ENCODE measurements around the gene VEZT. TPM values are rescaled to one million over a fixed set of nuclear protein-coding genes. Genes with fewer than 3 reads are reported as not detected.
"Not testable (repeated sequence)": the region's sequence is repeated elsewhere in the genome, so short reads cannot be mapped to it uniquely, and the experiment has no call there.

Gene VEZT
- total RNA-seq, 1 donor from 2014 or later: 293 TPM

DNA sequence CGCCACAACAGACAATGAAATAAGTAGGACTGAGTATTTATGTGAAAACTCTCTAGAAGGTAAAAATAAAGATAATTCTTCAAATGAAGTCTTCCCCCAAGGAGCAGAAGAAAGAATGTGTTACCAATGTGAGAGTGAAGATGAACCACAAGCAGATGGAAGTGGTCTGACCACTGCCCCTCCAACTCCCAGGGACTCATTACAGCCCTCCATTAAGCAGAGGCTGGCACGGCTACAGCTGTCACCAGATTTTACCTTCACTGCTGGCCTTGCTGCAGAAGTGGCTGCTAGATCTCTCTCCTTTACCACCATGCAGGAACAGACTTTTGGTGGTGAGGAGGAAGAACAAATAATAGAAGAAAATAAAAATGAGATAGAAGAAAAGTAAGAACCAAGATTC, 82.7 kb downstream of the VEZT start:
- FAIRE-seq (no peak), DNase-seq (ENCODE audit: low spot score in 2 of 2) (no peak)

GRCh38 chr12:95303476-95303875, 85.9 kb downstream of the VEZT start:
- FAIRE-seq (no peak), DNase-seq (ENCODE audit: low spot score in 2 of 2) (no peak)

- no peak for DNase-seq (ENCODE audit: low spot score in 2 of 2)
Observed at GRCh38 chr12:95304673-95305198, 87.1 kb downstream of the VEZT start.

DNA sequence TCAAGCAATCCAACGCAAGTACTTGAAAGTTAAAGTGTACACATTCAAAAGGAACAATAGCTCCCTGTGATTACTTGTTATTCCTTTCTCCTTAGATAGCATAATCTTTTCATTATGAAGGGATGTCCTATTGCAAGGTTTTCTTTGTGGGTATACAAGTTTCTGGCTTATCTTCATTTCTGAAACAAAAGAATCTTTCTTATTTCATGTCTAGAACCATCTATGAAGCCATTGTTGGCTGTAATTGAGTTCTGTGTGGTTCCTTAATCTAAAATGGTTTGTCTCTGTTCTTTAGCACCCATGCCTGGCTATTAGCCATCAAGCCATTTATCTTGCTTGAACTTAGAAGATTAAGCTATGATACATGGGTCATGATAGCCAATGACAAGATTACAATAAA, 95.0 kb downstream of the VEZT start:
- no peak for FAIRE-seq
- DNase-seq (ENCODE audit: low spot score in 2 of 2): no peak

More at GRCh38 chr12:95304673-95305198, 87.1 kb downstream of the VEZT start:
- FAIRE-seq: no peak

DNA sequence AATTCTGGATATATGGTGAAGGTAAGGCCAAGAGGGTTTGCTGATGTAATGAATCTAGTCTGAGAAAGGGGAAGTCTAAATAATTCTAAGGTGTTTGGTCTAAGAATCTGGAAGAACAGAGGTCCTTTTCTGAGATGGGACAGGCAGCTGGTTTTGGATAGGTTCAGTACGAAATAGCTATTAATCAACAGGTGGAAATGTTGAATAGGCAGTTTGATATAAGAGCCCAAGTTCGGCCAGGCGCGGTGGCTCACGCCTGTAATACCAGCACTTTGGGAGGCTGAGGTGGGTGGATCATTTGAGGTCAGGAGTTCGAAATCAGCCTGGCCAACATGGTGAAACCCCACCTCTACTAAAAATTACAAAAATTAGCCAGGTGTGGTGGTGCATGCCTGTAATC, 97.1 kb downstream of the VEZT start:
- DNase-seq (ENCODE audit: low spot score in 2 of 2); FAIRE-seq: not testable (repeated sequence)

GRCh38 chr12:95316798-95317197, 99.2 kb downstream of the VEZT start:
- no peak for FAIRE-seq

DNA sequence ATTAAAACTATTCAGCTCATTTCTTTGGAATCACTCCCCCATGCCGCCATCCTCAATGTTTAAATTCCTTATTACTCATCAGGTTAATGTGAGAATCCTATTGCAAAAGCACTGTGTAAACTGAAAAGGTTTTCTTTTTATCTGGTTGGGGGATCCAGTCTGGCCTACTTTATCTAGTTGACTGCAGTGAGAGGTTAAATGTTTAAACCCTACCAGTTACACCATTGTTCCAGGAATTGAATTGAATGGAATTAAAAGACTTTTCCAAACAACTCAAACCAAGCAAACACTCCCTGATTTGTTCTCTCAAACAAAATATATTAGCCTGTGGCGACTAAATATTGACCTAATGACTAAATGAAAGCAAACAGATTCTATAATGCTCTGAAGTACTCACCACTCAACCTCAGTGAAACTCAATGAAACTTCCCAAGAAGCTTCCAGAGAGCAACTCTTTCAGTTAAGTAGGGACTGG, 100.5 kb downstream of the VEZT start:
- no peak for FAIRE-seq
- no peak for DNase-seq (ENCODE audit: low spot score in 2 of 2)

More at GRCh38 chr12:95316798-95317197, 99.2 kb downstream of the VEZT start:
- DNase-seq (ENCODE audit: low spot score in 2 of 2): no peak

- no peak for DNase-seq (ENCODE audit: low spot score in 2 of 2)
Observed at GRCh38 chr12:95319694-95320331, 102.2 kb downstream of the VEZT start.

DNA sequence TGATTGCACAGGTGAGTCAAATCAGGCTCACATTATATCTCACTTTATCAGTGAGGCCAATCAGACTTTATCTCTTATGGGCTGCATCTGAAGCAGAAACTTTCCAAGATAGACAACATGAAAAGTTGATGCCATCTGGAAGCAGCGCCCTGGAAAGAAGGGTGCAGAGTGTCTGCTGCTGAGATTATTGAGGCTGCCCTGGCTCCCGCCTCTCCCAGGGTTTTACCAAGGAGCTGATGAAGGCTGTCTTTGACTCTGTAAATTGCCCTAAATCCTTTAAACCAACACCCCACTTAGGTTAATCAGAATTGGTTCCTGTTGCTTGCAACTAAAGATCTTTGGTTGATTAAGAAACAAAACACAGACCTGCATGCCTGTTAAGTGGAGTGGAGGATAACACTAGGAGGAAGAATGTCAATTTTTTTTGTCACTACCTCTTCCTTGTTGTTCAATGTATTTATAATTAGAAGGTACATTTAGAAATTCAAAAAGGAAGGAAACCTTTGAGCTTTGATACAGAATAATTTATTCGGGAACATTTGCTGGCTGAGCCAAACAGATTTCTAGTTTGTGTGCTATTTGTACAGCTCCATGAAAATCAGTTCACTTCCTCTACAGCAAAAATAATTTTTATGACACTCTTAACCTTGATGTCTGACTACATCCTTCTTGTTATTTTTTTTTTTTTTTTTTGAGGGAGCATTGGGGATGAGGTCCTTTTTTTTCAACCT, 104.1 kb downstream of the VEZT start:
- FAIRE-seq: no peak

More at GRCh38 chr12:95319694-95320331, 102.2 kb downstream of the VEZT start:
- FAIRE-seq: no peak

DNA sequence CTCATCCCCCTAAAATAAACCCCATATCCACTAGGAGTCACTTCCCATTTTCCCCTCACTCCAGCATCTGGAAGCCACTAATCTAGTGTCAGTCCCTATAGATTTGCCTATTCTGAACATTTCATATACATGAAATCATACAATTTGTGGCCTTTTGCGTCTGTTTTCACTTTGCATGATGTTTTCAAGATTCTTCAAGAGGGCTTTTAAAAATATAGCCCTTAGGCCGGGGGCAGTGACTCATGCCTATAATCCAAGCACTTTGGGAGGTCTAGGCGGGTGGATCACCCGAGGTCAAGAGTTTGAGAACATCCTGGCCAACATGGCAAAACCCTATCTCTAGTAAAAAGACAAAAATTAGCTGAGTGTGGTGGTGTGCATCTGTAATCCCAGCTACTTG, 104.7 kb downstream of the VEZT start:
- DNase-seq (ENCODE audit: low spot score in 2 of 2): no peak
- no peak for FAIRE-seq

More for the DNA sequence above, 104.1 kb downstream of the VEZT start:
- no peak for DNase-seq (ENCODE audit: low spot score in 2 of 2)

DNA sequence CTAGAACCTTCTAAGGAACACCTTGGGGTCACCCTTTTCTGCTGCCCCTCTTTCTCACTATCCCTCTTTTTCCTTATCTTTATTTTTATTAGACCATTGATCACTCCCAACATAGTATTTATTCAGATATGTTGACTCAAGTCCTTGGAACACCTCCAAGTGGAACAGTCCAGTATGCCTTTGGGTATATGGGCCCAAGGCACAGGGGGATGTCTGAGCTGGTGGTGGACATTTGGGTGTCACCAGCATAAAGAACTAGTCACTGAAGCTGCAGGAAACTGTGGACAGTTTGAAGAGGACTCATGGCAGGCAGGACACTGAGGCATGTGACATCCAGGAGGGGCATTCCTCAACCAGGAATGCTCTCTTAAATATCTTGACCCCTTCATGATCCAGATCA, 105.6 kb downstream of the VEZT start:
- no peak for DNase-seq (ENCODE audit: low spot score in 2 of 2)
- FAIRE-seq: no peak

GRCh38 chr12:95324246-95324645, 106.6 kb downstream of the VEZT start:
- DNase-seq (ENCODE audit: low spot score in 2 of 2); FAIRE-seq: not testable (repeated sequence)

DNA sequence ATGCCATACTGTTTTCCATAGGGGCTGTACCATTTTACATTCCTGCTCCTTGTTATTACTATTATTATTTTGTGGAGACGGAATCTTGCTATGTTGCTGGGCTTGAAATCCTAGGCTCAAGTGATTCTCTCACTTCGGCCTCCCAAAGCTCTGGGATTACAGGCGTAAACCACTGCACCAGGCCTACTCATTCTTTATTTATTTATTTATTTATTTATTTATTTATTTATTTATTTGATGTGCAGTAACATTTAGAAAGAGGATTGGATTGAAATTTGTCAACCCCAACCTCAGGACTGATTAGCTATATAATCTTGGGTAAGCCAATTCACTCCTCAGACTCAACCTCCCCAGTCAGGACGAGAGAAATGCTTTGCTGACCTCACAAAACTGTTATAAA, 107.9 kb downstream of the VEZT start:
- DNase-seq (ENCODE audit: low spot score in 2 of 2): no peak
- FAIRE-seq: no peak

DNA sequence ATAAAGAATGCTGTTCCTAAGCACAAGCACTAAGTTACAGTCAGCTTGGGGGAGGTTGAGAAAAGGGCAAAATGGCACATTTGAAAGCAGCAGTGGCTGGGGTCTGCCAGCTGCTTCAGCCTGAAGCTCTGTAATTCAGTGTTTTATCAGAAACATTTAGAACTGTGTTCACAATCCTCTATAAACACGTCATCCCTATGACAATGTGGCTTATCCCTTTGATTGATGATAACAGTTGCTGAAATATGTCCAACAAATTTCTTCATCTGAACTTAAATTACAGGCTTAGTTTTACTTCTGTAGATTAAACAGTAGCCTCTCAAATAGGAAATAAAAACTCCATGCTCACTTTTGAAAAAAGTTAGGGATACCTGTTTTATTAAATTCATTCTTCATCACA, 108.8 kb downstream of the VEZT start:
- DNase-seq (ENCODE audit: low spot score in 2 of 2): no peak
- FAIRE-seq: no peak

GRCh38 chr12:95326855-95327254, 109.2 kb downstream of the VEZT start:
- FAIRE-seq (no peak), DNase-seq (ENCODE audit: low spot score in 2 of 2) (no peak)

GRCh38 chr12:95328708-95329107, 111.1 kb downstream of the VEZT start:
- FAIRE-seq (no peak), DNase-seq (ENCODE audit: low spot score in 2 of 2) (no peak)

DNA sequence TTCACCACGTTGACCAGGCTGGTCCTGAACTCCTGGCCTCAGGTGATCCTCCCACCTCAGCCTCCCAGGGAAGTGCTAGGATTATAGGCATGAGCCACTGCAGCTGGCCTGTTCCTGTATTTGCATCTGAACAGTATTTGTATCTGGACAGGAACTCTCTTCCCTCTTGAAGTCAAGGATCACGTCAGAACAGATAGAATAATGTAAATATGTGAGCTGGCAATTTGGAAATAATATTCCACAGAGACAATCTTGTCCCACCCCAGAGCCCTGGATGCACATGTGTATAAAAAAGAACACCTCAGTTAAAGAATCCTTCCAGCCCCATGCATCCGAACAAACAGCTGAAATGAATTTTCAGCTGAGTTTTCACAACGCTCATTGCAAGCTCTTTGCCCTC, 118.3 kb downstream of the VEZT start:
- FAIRE-seq (no peak), DNase-seq (ENCODE audit: low spot score in 2 of 2) (no peak)

- FAIRE-seq: no peak
Observed at GRCh38 chr12:95336387-95337067, 118.9 kb downstream of the VEZT start.

GRCh38 chr12:95337146-95337545, 119.5 kb downstream of the VEZT start:
- DNase-seq (ENCODE audit: low spot score in 2 of 2): no peak
- no peak for FAIRE-seq

More at GRCh38 chr12:95336387-95337067, 118.9 kb downstream of the VEZT start:
- peak; percentile 52 to 64 for DNase-seq (ENCODE audit: low spot score in 2 of 2)

- DNase-seq (ENCODE audit: low spot score in 2 of 2) (no peak), FAIRE-seq (no peak)
Observed at GRCh38 chr12:95339086-95339788, 121.6 kb downstream of the VEZT start.

Data from frontal cortex (tissue), 4 donors.